Spleen (tissue), 11 donors: Measurements from ENCODE around the gene DAPK1. TPM values are rescaled to one million over a fixed set of nuclear protein-coding genes. Genes with fewer than 3 reads are reported as not detected.

Experiments
- DNase-seq: peaks from one replicate; pipeline ENCODE4 v3.0.0-alpha.2; 2020
- H3K27ac ChIP-seq, 8 donors: fragments of 200-600 bp; sonication (generic) in 7 of 8; 1 replicate in 4 of 8; 2 replicates in 4 of 8; pipeline versions ENCODE4 v1.5.0 to v1.8.0; 2016 to 2021; ENCODE audit warnings: inconsistent platforms in 4 of 8, mild to moderate bottlenecking in 4 of 8, moderate library complexity in 1 of 8
- H3K27me3 ChIP-seq, 7 donors: fragments of 200-600 bp; sonication (generic) in 6 of 7; replicated peaks in 1 of 7; 1 replicate in 4 of 7; 2 replicates in 3 of 7; pipeline versions ENCODE4 v1.5.0 to v1.8.0; 2016 to 2021; ENCODE audit warnings: inconsistent platforms in 3 of 7, mild to moderate bottlenecking in 1 of 7
- H3K36me3 ChIP-seq, 6 donors: fragments of 200-600 bp; sonication (generic) in 5 of 6; 1 replicate in 4 of 6; 2 replicates in 2 of 6; pipeline versions ENCODE4 v1.5.0 to v1.8.0; 2016 to 2021; ENCODE audit warnings: inconsistent platforms in 2 of 6
- H3K4me1 ChIP-seq, 6 donors: fragments of 200-600 bp; sonication (generic) in 5 of 6; 1 replicate in 3 of 6; 2 replicates in 3 of 6; pipeline versions ENCODE4 v1.5.0 to v1.8.0; 2016 to 2021; ENCODE audit warnings: inconsistent platforms in 3 of 6
- H3K4me3 ChIP-seq, 8 donors: fragments of 200-600 bp; sonication (generic) in 7 of 8; 1 replicate in 4 of 8; 2 replicates in 4 of 8; pipeline versions ENCODE4 v1.5.0 to v1.8.0; 2016 to 2021; ENCODE audit warnings: inconsistent platforms in 4 of 8, mild to moderate bottlenecking in 4 of 8, moderate library complexity in 2 of 8
- H3K9me3 ChIP-seq, 8 donors: fragments of 200-600 bp; sonication (generic) in 7 of 8; 1 replicate in 4 of 8; 2 replicates in 4 of 8; pipeline versions ENCODE4 v1.5.0 to v1.8.0; 2016 to 2021; ENCODE audit warnings: inconsistent platforms in 4 of 8
- POLR2A ChIP-seq, 3 donors: fragments of 450-650 bp; IDR thresholded peaks; one replicate each; pipeline ENCODE4 v1.5.1; 2017; ENCODE audit warnings: antibody characterized with exemption in 3 of 3, mild to moderate bottlenecking in 1 of 3
- POLR2AphosphoS5 ChIP-seq, 3 donors: sonication (generic); formaldehyde crosslinking; IDR thresholded peaks; one replicate each; pipeline ENCODE4 v1.5.1; 2017; ENCODE audit warnings: antibody characterized with exemption in 3 of 3
- WGBS, 5 donors: extraction: QIAGEN DNeasy Blood & Tissue Kit in 3 of 5; methylation state at CpG; one replicate each; pipeline versions ENCODE4 v1.1.5 to v1.1.7; 2013 to 2018; 5-methylcytosine and 5-hydroxymethylcytosine counted together
- intact Hi-C: fragments of 100-400 bp; cut with DNase I; formaldehyde crosslinking; loops from one replicate; pipeline ENCODE4 v1.15.0; 2023; ENCODE audit warnings: low total_unique reads
- polyA plus RNA-seq, 3 donors: library from polyadenylated mRNA; stranded (reverse); fragments of 200-250 nt; gene quantifications; one replicate each; pipeline ENCODE4 v1.2.1, GENCODE V29; 2013
- total RNA-seq, 7 donors: library from RNA; depleted of rRNA in 3 of 7; stranded (reverse); fragments of >200 nt in 3 of 7; fragmentation: NEBNext Ultra II Directional in 4 of 7; extraction: Animal tissue kit (Norgen Biotek cat#: 25700) in 4 of 7; gene quantifications; one replicate each; pipeline versions ENCODE4 v1.1.0 to v1.2.1, GENCODE V29; 2016 to 2021
- TF ChIP-seq, protein P1 (sequence below), 11 experiments: fragments of 200-600 bp in 7 of 11; fragments of 450-650 bp in 4 of 11; sonication (generic) in 4 of 11; IDR thresholded peaks in 8 of 11; conservative IDR thresholded peaks in 3 of 11; 1 replicate in 7 of 11; 2 replicates in 4 of 11; pipeline versions ENCODE4 v1.4.0 to v1.8.0; 2016 to 2021; ENCODE audit warnings: antibody characterized with exemption in 11 of 11, inconsistent platforms in 4 of 11, mild to moderate bottlenecking in 1 of 11
- donor health status: healthy with polysubstance abuse.
- donor health status: DM: no; HTN: no; CAD: no; lungs with moderate emphysema.
- donor health status: DM: no; HTN: no; CAD: no.
- donor health status: Bipolar disorder and iron deficiency.
- donor health status: healthy.
- donor health status: DM: no; HTN: no; CAD: no.
- donor health status: DM: yes; HTN: yes; CAD: no.

DAPK1 gene
- total and polyA plus RNA-seq, 10 donors: 6.4 to 126 (median 102) TPM

DNA sequence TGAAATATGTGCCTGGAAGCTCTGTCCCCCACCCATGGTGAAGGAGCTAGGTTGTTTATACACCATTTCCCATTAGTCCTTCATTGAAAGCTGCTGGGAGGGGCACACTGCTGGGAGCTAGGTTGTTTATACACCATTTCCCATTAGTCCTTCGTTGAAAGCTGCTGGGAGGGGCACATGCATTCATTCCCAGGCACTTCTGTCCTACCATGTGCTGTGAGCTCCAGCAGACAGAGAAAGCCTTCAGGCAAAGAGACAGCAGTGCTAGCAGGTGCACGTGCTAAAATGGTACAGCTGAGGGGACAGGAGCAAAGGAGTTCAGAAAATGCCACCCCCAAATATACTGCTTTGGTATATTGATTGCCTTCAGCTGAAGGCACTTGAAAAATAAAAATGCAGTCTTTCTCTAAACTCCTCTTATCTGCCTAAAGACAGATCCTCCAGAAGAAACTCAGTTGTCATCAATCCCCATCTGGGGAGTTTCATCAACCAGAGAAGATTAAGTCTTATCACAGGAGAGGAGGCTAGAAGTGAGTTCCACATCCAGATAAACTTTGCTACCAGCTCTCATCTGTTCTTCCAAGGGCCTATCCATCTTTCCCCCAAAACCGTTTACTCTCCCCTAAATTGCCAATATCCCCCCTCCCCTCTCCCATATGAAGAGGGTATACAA is 27.7 kb upstream of the DAPK1 start:
- Histone ChIP-seq H3K27me3 (no peaks in the 10 kb centered on the region), H3K27ac (no peak overlapping the region), H3K4me3 (no peak overlapping the region), H3K4me1 (no peaks in the 10 kb centered on the region), H3K36me3 (no peaks in the 10 kb centered on the region), H3K9me3 (no peaks in the 10 kb centered on the region)
- WGBS, 5 donors: 61 to 81% (median 70%) methylated on average over 3 of the region's 3 CpGs
- no peak for TF ChIP-seq POLR2AphosphoS5 (IDR thresholded peaks at IDR 0.05)
- TF ChIP-seq POLR2A (IDR thresholded peaks at IDR 0.05): no peak
- TF ChIP-seq, protein P1, sequence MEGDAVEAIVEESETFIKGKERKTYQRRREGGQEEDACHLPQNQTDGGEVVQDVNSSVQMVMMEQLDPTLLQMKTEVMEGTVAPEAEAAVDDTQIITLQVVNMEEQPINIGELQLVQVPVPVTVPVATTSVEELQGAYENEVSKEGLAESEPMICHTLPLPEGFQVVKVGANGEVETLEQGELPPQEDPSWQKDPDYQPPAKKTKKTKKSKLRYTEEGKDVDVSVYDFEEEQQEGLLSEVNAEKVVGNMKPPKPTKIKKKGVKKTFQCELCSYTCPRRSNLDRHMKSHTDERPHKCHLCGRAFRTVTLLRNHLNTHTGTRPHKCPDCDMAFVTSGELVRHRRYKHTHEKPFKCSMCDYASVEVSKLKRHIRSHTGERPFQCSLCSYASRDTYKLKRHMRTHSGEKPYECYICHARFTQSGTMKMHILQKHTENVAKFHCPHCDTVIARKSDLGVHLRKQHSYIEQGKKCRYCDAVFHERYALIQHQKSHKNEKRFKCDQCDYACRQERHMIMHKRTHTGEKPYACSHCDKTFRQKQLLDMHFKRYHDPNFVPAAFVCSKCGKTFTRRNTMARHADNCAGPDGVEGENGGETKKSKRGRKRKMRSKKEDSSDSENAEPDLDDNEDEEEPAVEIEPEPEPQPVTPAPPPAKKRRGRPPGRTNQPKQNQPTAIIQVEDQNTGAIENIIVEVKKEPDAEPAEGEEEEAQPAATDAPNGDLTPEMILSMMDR (IDR thresholded peaks at IDR 0.05 in 8 of 11, conservative IDR thresholded peaks at IDR 0.05 in 3 of 11): no peak
- no peak for DNase-seq
- intact Hi-C loops: no loop called here

DNA sequence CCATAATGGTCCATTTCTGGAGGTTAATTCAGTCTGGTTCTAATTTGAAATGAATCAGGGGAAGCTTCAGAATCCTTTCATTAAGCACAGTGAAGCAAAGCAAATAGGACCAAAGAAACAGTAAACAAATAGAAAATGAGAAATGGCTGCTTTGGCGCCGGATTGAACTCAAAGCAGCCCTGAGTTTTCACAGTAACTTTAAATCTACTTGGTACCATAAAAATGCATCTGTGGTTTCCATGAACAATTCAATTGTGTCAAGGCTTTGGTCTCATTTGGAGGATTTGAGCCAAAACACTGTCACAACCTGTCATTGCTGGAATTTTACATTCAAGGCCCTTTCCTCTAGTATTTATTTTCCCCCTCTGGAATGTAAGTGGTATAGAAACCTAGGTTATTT is 25.9 kb upstream of the DAPK1 start:
- Histone ChIP-seq H3K36me3 (no peaks in the 10 kb centered on the region), H3K27ac (no peak overlapping the region), H3K27me3 (no peaks in the 10 kb centered on the region), H3K4me1 (no peaks in the 10 kb centered on the region), H3K9me3 (no peaks in the 10 kb centered on the region), H3K4me3 (no peak overlapping the region)
- 87 to 93% (median 91%) methylated on average over 2 of the region's 2 CpGs for WGBS, 5 donors
- intact Hi-C loops: no loop called here
- no peak for DNase-seq
- TF ChIP-seq, protein P1 (IDR thresholded peaks at IDR 0.05 in 8 of 11, conservative IDR thresholded peaks at IDR 0.05 in 3 of 11): no peak
- TF ChIP-seq POLR2AphosphoS5 (IDR thresholded peaks at IDR 0.05) (no peak), POLR2A (IDR thresholded peaks at IDR 0.05) (no peak)

DNA sequence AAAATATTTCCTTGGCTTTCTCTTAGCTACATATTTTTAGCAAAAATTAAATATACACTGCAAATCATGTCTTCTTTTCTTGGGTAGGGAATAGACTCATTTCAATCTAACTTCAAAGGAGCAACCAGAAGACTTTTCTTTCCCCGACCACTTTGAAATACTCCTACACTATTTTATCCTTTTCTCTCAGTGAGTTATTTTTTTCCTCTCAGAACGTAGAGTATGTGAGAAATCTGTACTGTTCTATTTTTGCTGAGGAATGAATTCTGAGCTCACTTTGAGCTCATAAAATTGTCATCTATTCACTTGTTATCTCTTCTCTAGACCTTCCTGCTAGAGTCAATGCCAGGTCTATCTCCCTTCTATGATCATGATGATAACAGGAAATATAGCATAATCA is 22.2 kb upstream of the DAPK1 start:
- no peak for DNase-seq
- Histone ChIP-seq H3K4me1 (peaks cover 0 to 9% (median 0%) of the 10 kb centered on the region in 6 donors), H3K27ac (no peak overlapping the region), H3K36me3 (no peaks in the 10 kb centered on the region), H3K27me3 (no peaks in the 10 kb centered on the region), H3K9me3 (no peaks in the 10 kb centered on the region), H3K4me3 (no peak overlapping the region)
- TF ChIP-seq, protein P1 (IDR thresholded peaks at IDR 0.05 in 8 of 11, conservative IDR thresholded peaks at IDR 0.05 in 3 of 11): no peak
- no peak for TF ChIP-seq POLR2AphosphoS5 (IDR thresholded peaks at IDR 0.05)
- TF ChIP-seq POLR2A (IDR thresholded peaks at IDR 0.05): no peak
- intact Hi-C loops: no loop called here
- WGBS, 5 donors: 49 to 73% (median 61%) methylated on average over 2 of the region's 2 CpGs

DNA sequence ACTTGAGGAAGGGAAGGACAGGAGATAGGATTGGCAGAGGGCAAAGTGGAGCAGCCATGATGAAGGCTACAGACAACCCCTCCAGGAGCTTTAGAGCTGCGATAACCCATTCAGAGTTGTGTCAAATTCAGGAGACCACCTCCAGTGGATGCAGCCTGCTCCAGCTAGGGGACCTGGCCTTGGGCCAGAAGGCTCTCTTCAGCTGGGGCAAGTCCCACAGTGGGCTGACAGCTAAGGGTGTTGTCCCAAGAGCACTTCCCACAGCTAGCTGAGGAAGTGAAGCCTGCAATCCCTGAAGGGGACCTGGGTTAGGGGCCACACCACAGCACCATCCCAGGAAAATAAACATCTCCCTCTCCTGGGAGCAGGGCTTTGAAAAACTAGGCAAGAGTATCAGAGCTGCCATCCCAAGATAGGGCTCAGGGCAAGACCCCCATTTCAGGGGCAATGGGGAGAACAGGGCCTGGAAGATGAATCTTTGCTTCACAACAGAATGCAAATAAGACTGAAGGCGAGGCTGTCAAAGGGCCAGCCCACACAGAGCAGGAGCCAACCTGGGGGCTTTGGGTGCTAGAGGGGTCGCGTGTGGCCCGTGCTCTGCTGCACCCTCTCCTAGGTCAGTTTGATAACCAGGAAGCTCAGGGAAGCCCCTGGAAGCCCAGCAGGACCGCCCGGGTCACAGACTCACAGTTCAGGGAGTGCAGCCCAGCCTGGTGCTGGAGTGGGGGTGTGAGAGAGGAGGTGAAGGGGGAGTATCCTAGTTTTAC is 19.3 kb upstream of the DAPK1 start:
- H3K4me3 ChIP-seq: no peak overlapping the region
- no peak for TF ChIP-seq POLR2AphosphoS5 (IDR thresholded peaks at IDR 0.05)
- TF ChIP-seq, protein P1 (IDR thresholded peaks at IDR 0.05 in 8 of 11, conservative IDR thresholded peaks at IDR 0.05 in 3 of 11): no peak
- no peak for TF ChIP-seq POLR2A (IDR thresholded peaks at IDR 0.05)
- H3K27ac ChIP-seq: no peak overlapping the region
- no peaks in the 10 kb centered on the region for H3K27me3 ChIP-seq
- H3K4me1 ChIP-seq: peaks cover 0 to 9% (median 0%) of the 10 kb centered on the region in 6 donors
- no peaks in the 10 kb centered on the region for H3K9me3 ChIP-seq
- no peaks in the 10 kb centered on the region for H3K36me3 ChIP-seq
- DNase-seq: no peak
- intact Hi-C loops: no loop called here
- WGBS, 5 donors: 85 to 90% (median 88%) methylated on average over 7 of the region's 7 CpGs
